Mononuclear cell (primary cell): Measurements from ENCODE around the gene IRX1. TPM values are rescaled to one million over a fixed set of nuclear protein-coding genes. Genes with fewer than 3 reads are reported as not detected.

Source experiments
- H3K27me3 ChIP-seq: 2 replicates; pipeline ENCODE4 v1.6.0; 2011; ENCODE audit warnings: low read length, control low read depth; ENCODE audit not compliant: insufficient read depth
- H3K4me1 ChIP-seq: 2 replicates; pipeline ENCODE4 v1.5.1; 2011; ENCODE audit warnings: mild to moderate bottlenecking, low read length, control low read depth; ENCODE audit not compliant: insufficient read depth
- H3K4me3 ChIP-seq: 2 replicates; pipeline ENCODE4 v1.5.1; 2011; ENCODE audit warnings: mild to moderate bottlenecking, low read length, moderate library complexity
- H3K9me3 ChIP-seq: 2 replicates; pipeline ENCODE4 v1.5.1; 2011; ENCODE audit warnings: low read depth, mild to moderate bottlenecking, control low read depth, low read length
- total RNA-seq: library from RNA; depleted of rRNA; stranded (reverse); fragments of >200 nt; gene quantifications from one replicate; pipeline ENCODE4 v1.2.3, GENCODE V29; 2012

IRX1 gene
- total RNA-seq = not detected

DNA sequence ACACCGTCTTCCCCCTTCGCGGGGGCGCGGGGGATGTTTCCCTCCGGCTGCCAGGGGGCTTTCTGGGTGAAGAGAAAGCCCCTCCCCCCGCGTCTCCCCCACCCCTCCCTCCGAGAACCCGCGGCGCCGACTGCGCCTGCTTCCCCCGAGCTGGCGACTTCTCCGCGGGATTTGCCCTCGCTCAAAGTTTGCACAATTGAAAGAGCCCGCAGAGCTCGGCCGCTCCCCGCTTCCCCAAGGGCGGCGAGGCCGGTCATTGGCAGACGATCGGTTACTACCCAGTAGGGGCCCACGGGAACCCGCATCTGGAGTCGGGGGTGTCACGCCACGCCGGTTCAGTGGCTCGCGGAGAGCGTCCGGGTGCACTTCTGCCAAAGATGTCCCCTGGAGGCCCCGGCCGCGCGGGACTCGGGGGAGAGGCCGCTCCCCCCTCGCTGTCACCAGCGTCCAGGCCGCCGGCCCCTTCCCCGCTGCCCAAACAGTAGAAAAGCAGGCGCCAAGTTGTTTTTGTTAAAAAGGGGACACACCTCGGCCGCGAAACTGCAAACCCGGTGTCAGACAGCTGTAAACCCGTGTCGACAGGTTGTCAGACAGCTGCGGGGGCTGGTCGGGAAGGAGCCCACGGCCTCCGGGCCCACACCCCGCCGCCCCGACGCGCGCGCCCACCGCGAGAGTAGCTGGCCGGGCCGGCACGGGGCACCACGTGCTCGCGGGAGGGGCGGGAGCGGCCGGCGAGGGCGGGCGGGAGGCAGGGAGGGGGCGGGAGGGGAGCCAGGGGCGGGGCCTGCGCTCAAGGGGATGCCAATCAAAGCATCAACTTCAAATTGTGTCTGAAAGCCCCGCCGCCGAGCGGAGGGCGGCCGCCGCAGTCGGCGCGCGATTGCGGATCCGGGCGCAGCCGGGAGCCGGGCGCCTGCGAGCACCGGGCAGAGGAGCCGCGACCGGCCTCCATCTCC is at the start of gene IRX1:
Gene IRX1, plus strand, starts transcription at position 827 of the 956 bp plus-strand sequence. CDS start 274 bp downstream, outside the sequence.
- Histone ChIP-seq H3K9me3 (no peaks in the 10 kb centered on the region), H3K27me3 (peaks cover 76% of the 10 kb centered on the region), H3K4me1 (no peaks in the 10 kb centered on the region), H3K4me3 (no peak within 1 kb of the TSS)

DNA sequence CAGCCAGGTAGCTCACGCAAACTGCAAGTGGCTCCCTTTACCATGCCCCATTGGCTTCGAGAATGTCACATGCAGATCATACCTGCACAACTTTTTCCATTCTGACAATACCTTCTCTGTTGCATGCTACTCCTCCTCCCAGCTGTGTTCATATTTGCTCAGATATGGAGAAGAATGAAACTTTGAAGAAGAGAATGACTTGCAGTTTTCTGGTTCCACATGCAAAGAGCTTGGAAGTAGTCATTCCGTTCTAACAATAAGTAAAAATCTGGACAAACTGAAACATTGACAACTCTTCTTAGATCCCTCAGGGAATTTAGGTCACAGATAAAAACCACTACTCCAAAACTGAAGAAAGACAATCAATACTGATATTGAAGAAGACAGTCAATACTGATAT is 49.6 kb upstream of the IRX1 start:
- no peak overlapping the region for H3K4me3 ChIP-seq
- H3K27me3 ChIP-seq = no peaks in the 10 kb centered on the region
- H3K9me3 ChIP-seq = no peaks in the 10 kb centered on the region
- no peaks in the 10 kb centered on the region for H3K4me1 ChIP-seq

DNA sequence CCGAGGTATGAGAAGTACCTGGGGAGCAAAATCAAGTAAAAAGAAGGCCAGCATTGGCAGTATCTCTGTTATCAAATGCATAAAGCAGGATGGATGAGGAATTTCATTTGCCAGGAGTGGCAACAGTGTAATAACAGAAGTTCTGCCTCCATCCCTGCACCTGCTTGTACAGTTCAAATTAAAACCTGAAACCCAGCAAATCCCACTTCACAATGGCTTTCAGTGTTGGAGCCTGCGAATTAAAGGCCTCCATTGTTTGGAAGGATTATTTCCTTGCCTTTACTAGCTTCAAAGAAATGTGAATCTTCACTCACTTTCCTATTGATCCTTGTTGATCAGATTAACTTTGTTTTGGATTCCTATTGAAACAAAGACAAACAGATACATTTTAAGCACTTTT is 31.5 kb upstream of the IRX1 start:
- H3K4me3 ChIP-seq = no peak overlapping the region
- H3K9me3 ChIP-seq = no peaks in the 10 kb centered on the region
- no peaks in the 10 kb centered on the region for H3K4me1 ChIP-seq
- no peaks in the 10 kb centered on the region for H3K27me3 ChIP-seq

DNA sequence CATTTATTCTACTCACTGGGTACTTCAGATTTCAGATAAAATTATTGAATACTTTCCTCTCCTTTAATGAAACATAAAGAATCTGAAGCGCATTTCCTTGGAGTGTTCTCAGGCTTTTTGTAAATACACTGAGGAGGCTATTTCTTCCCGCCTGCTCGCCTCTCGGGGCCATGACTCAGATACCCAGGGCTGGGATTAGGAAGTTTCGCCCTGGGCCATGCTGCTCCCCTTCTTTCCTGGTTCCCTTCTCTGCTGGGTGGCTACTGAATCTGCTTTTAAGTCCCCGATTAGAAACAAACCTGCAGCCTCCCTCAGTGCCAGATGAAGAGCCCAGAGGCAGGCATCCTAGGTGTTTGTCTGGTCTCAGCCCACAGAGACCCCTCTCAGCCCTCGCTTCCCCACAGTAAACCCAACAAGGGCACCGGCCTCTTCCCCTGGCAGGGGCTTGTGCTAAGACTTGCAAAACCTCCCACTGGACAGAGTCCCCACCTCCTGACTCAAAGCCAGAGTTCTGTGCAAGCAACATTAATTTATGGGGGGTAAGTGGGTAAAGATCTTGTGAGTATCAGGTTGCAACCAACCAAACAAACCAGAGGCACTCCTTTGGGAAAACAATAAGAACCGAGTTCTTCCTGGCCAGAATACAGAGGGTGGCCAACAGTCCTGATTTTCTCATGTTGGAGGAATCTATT is 30.7 kb upstream of the IRX1 start:
- Histone ChIP-seq H3K9me3 (no peaks in the 10 kb centered on the region), H3K4me1 (no peaks in the 10 kb centered on the region), H3K27me3 (no peaks in the 10 kb centered on the region), H3K4me3 (no peak overlapping the region)

DNA sequence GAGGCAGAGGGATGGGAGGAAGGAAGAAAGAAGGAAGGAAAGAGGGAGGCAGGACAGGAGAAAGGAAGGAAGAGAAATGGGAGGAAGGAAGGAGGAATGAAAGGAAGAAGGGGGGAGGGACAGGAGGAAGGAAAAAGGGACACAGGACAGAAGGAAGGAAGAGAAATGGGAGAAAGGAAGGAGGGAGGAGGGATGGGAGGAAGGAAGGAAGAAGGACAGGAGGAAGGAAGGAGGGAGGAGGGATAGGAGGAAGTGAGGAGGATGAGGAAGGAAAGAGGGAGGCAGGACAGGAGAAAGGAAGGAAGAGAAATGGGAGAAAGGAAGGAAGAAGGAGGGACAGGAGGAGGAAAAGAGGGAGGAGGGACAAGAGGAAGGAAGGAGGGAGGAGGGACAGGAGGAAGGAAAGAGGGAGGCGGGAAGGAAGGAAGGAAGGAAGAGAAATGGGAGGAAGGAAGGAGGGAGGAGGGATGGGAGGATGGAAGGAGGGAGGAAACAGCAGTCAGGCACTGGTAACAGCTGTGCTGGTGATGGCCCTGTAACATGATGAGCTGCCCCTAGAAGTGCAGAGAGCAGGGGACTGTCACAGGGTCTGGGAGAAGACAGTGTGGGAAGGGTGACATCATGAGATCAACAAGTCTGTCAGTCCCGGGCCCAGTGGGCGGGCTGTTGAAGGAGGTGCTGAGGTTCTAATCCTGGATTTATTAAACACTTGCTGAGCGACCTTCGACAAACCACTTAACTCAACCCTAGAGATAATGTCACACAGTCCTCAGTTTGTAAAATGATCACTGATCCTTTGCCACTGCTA is 10.7 kb upstream of the IRX1 start:
- H3K4me3 ChIP-seq = no peak overlapping the region
- H3K27me3 ChIP-seq = peaks cover 21% of the 10 kb centered on the region
- H3K4me1 ChIP-seq = no peaks in the 10 kb centered on the region
- H3K9me3 ChIP-seq = no peaks in the 10 kb centered on the region

DNA sequence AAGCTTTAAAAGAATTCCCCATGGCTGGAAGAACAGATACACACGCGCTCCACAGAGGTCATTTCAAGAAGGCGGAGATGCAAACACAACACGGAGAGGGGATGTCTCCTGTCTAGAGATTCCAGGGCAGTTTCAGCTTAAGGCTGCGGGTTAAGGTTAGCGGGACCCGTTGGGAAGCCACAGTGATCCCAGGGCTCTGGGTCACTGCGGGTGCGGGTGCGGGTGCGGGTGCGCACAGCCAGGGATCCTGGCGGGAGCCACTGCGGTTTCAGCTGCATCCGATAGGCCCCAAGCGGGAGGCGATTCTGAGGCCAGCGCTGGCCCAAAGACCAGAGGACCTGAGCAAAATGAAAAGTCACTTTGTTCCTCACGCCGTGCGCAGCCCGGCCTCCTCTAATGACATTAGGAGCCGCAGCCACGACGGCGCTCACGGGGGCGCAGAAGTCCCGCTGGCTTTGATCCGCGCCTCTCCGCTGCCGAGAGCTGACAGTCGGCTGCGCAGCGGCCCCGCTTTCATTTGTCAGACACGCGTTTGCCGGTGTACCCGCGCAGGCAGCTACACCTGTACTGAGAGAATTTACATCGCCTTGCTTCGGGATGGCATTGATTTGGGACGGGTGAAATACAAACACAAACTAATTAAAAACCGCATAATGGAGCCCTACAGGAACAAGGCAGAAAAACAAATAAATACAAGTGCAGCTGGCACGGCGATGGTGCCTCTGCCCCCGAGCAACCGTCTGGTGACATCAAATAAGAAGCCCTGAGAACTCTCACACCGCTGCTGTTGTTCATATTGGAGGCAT is 5.3 kb upstream of the IRX1 start:
- Histone ChIP-seq H3K9me3 (no peaks in the 10 kb centered on the region), H3K4me1 (no peaks in the 10 kb centered on the region), H3K27me3 (peaks cover 62% of the 10 kb centered on the region), H3K4me3 (no peak overlapping the region)

DNA sequence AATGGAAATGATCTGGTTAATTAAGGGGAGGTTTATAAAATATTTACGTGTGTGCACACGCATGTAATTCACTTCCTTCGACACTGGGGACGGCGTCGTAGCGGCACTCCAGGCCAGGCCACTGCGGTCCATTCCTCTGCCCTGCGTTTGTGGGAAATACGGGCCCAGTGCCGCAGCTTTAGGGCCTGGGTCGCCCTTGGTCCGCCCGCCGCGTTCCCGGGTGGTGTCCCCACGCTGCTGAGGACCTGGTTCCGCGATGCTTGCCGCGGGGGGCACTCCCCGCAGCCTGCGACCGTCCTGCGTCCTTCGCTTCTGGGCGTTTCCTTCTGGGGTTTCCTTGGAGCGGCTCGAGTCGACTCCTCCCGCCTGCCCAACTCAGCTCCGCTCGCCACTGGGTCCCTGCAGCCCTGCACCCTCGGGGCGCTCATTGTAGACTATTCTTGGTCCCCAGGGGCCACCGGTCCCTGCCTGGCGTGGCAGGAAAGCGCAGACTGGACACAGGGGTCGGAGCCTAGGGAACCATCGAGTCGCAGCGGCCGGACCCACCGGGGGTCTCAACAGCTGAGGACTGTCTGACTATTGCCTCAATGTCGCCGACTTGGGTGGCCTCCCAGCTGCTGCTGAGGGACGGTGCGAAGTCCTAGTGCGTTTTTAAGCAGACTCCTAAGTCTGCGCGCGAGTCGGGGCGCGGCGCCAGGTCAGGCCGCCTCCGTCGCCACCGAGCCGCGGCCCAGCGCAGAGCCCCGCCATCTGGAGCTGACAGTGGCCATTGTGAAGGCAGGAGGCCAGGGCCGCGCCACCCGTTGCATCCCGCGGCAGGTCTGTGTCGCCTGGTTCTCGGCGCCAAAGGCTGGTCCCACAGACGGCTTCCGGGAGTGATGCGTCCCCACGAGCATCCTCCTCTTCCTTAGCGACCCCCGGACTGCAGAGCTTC is 4.4 kb upstream of the IRX1 start:
- H3K4me3 ChIP-seq = no peak overlapping the region
- no peaks in the 10 kb centered on the region for H3K4me1 ChIP-seq
- H3K9me3 ChIP-seq = no peaks in the 10 kb centered on the region
- H3K27me3 ChIP-seq = peaks cover 63% of the 10 kb centered on the region

DNA sequence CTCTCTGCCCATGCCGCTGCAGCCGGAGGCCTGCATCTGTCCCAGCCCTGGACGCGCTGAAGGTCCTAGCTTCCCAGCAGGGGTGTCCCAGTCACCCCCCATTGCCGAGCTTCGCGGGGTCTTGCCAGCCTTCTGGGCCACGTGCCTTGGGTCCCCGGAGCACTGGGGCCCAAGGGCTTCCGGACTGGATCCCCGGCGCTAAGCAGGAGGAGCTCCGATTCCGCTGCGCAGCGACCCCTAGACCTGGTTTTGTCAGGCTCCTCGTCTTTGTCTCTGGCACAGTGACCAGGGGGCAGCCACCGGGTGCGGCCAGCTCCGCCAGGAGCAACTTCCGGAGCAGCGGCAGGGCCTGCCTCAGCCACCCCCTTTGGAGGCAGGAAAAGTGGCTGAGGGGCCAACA is 3.3 kb upstream of the IRX1 start:
- Histone ChIP-seq H3K4me3 (no peak overlapping the region), H3K4me1 (no peaks in the 10 kb centered on the region), H3K9me3 (no peaks in the 10 kb centered on the region), H3K27me3 (peaks cover 73% of the 10 kb centered on the region)

DNA sequence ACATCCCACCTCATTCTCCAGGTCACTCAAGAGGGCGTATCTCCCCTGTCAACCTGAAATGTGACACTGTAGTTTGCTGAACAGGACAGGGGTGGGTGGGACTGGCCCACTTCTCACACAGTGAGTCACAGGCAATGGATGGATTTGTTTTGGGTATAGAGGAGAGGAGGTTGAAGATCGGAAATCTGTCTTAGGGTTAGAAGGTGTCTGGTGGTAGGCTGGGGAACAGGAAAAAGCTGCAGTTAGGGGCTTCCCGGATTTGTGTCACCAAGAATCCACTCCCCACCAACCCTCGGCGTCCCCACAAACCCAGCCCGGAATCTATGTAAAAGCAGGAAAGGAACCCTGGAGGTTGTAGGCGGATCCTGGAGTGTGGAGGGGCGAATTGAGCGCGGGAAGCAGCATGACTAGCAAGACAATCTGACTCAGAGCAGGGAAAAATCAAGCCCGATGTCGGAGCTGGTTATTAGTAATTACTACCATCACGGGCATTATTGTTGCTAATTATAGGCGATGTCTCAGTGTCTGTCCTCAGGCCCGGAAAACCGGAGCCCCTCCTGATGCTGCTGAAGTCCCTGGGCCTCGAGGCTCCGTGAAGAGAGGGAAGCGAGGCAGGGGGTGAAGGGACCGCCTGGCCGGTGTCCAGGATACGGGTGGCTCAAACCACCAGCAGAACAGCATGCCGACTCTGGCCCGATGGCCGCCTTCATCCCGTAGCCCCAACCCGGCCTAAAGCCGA is 1.7 kb upstream of the IRX1 start:
- peaks cover 78% of the 10 kb centered on the region for H3K27me3 ChIP-seq
- no peaks in the 10 kb centered on the region for H3K4me1 ChIP-seq
- H3K9me3 ChIP-seq = no peaks in the 10 kb centered on the region
- H3K4me3 ChIP-seq = no peak overlapping the region

DNA sequence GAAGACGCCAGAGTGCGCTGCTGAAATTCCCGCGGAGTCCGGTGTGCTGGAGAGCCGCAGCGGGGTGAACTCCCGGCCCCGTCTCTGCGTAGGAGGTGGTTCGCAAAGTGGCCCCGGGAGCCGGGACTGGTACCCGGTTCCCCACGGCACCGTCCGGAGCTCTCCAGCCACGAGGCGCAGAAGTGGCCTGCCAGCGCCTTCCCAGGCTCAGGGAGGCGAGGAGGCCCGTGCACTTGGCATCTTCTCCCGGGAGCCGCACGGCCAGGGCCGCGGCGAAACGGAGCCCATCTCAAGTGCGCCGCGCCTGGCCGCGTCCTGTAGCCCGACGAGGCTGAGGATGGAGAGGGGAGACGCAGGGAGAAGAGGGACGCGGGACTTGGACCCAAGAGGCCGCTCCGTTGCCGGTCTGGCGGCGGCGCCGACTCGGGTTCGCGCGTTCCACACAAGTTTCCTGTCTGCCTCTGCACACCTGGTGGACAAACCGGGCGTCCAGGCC is 1.1 kb upstream of the IRX1 start:
- Histone ChIP-seq H3K27me3 (peaks cover 78% of the 10 kb centered on the region), H3K4me3 (no peak overlapping the region), H3K4me1 (no peaks in the 10 kb centered on the region), H3K9me3 (no peaks in the 10 kb centered on the region)

DNA sequence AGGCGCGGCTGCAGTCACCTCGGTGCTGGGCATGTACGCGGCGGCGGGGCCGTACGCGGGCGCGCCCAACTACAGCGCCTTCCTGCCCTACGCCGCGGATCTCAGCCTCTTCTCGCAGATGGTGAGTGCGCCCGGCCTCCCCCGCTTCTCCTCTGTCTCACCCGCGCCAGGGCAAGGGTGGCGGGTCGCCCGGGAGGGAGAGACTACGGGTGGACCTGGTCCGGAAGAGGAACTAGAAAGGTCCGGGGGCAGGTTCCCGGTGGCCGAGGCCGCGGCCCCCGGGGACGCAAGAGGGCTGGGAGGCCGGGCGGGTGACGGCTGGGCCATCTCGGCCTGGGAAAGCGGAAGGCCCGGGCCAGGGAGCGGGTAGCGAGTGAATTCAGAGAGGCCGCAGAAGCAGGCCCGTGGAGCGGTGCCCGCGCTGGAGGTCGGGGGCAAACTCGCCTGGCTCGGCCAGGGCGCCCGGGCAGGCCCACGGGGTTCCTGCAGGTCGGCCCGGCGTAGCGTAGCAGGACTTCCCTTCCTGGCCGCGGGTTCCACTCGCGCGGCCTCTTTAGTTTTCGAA is 711 bp downstream of the IRX1 start:
- Histone ChIP-seq H3K4me3 (no peak overlapping the region), H3K4me1 (no peaks in the 10 kb centered on the region), H3K27me3 (peaks cover 73% of the 10 kb centered on the region), H3K9me3 (no peaks in the 10 kb centered on the region)

DNA sequence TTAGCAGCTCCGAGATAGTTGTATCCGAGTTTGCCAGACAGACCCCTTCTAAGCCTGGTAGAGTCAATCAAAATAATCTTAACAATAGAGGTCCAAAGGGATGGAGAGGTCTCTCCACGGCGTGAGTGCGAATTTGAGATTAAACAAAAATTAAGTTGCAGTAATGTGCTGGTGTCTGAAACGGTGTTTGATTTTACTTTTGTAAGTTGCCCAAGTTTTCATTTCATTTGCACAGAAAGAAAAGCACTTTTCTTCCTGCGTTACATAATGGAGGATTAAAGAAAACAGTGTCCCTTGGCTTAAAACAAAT is 1.2 kb downstream of the IRX1 start:
- peaks cover 78% of the 10 kb centered on the region for H3K27me3 ChIP-seq
- no peaks in the 10 kb centered on the region for H3K4me1 ChIP-seq
- no peaks in the 10 kb centered on the region for H3K9me3 ChIP-seq
- H3K4me3 ChIP-seq = no peak overlapping the region
